NCI-H2227 (cell line): ENCODE measurements around the gene EFNB3.

ENCODE experiments used
- DNase-seq: peaks from one replicate; lab custom pipeline; 2025; ENCODE audit not compliant: unreplicated experiment; lab: John Stamatoyannopoulos, UW

Gene EFNB3

DNA sequence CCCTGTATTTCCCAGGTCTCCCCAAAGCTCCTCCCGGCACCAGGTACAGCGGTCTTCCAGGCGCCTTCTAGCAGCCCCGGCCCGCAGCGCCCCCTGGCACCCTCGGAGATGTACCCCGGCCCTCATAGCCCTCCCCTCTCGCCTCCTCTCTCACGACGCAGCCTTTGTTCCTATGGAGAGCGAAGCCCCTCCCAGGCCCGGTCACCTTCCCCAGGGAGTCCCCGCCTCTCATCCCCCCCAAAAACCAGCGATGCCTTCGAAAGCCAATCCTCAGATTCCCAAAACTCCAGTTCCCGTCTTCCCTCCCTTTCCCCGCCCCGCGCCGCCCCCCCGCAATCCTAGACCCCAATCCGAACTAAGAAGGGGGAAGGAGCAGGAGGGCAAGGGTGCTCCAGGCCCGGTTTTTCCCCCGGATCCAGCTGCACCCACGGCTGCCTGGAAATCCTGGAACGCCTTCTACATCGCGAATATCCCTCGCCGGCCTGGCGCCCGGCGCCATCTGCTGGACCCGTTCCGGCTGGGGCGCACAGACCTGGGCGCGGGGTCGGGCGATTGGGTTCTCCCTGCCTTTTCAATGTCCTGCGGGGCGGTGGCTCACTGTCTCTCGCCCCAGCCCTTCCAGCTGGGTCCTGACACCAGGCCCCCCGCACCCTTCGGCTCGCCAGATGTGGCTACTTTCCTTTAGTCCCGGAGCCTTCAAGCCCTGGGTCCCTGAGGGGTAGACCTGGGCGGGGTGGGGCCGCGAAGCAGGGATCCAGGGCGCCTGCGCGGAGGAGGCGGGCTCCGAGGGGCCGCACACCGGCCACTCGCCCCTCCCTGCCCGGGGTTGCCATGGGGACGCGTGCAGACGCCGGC, 12.1 kb downstream of the EFNB3 start, which contains the start of gene DNAH2:
Gene DNAH2, plus strand, starts transcription at position 844 of the 855 bp plus-strand sequence. CDS start 1,991 bp downstream, outside the sequence.
- peak; percentile 92 for DNase-seq

GRCh38 chr17:7717756-7718350, 12.9 kb downstream of the EFNB3 start:
- DNase-seq = no peak

DNA sequence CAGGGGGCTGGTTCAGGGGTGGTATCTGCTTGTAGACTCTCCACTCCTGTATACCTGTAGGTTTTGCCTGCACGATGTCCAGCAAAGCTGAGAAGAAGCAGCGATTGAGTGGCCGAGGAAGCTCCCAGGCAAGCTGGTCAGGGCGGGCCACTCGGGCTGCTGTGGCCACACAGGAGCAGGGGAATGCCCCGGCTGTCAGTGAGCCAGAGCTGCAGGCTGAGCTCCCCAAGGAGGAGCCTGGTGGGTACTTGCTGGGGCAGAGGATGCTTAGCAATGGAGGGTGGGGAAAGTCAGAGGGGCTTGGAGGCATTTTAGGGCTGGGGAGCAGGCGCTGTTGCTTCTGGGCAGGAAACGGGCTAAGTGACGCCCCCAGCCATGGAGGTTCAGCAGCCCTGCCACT, 14.7 kb downstream of the EFNB3 start:
- no peak for DNase-seq

DNA sequence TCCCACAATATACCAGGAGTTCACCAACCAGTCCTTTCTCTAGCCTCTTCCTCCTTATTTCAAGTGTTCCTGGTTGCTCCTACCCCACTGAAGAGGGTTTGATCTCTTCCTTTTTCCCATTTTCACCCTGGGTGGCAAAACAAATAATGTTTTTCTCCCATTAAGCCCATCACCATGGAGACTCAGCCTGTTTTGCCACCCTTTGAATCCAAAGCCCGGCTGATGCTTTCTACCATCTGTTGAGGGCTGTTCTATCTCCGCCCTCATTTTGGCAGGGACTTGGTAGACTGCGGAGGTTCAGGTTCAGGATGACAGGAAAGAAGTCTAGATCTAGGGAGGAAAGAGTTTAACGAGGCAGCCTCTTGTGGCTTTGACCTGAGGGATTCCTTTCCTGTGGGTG, 15.1 kb downstream of the EFNB3 start:
- peak; percentile 15 for DNase-seq

- DNase-seq = no peak
Observed at GRCh38 chr17:7721612-7722011, 16.6 kb downstream of the EFNB3 start.

- DNase-seq = no peak
Observed at GRCh38 chr17:7727886-7728285, 22.9 kb downstream of the EFNB3 start.

GRCh38 chr17:7729816-7730215, 24.8 kb downstream of the EFNB3 start:
- DNase-seq = peak; percentile 24

- DNase-seq = no peak
Observed at GRCh38 chr17:7732981-7733539, 28.1 kb downstream of the EFNB3 start.

- DNase-seq = no peak
Observed at GRCh38 chr17:7737601-7738000, 32.6 kb downstream of the EFNB3 start.

DNA sequence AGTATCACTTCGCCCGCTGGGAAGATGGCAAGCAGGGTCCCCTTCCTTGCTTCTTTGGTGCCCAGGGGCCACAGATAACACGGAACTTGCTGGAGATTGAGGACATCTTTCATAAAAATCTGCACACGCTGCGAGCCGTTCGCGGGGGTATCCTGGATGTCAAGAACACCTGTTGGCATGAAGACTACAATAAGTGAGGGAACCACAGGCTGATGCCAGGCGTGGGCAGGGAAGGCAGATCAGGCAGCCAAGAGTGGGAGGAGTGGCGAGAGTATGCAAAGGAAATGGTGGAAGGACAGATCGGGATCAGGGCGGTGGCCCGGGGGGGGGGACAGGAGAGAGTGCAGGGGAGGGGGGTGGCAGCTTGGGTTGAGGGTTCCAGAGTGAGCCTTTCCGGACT, 34.7 kb downstream of the EFNB3 start:
- DNase-seq = no peak

- peak; percentile 32 for DNase-seq
Observed at GRCh38 chr17:7740481-7741001, 35.5 kb downstream of the EFNB3 start.

DNA sequence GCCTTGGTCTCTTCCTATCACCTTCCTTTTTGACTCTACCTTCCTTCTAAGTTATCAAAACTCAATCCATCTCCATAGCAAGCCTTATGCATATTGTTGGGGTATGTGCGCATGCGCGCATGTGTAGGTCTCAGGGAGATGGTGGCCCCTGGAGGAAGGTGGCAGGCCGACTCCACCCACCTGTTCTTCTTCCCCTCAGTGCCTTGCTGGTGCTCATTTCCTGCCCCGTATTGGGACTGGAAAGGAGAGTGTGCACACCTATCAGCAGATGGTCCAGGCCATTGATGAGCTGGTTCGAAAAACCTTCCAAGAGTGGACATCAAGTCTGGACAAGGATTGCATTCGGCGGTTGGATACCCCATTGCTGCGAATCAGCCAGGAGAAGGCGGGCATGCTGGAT, 37.7 kb downstream of the EFNB3 start:
- no peak for DNase-seq

- no peak for DNase-seq
Observed at GRCh38 chr17:7744416-7744815, 39.4 kb downstream of the EFNB3 start.

DNA sequence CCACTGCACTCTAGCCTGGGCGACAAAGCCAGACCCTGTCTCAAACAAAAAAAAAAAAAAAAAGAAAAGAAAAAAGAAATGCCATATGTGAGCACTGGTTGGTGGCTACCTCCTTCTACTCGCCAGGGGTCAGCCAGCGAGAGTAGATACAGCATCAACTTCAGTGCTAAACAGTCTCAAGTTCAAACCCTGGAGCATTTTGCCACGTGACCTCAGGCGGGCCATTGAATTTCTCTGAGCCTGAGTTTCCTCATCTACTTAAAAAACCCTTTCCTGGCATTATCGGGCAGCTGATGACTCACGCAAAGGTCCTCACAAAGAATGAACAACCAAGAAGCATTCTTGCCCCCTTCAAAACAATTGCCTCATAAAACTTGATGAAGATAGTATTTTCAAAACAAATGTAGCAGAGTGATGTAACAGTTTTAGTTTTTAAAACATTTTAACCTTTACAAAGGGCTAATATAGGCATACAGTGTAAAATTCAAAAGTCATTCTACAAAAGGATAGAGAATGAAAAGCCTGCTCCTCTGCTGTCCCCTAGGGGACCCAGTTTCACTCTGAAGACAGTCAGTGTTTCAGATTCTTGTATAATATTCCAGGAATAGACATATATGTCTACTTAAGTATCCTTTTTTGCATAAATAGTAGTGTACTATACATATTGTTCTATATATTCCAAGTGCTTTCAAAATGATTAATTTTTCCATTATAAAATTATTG, 40.9 kb downstream of the EFNB3 start:
- DNase-seq = no peak

- no peak for DNase-seq
Observed at GRCh38 chr17:7747635-7748071, 42.7 kb downstream of the EFNB3 start.

DNA sequence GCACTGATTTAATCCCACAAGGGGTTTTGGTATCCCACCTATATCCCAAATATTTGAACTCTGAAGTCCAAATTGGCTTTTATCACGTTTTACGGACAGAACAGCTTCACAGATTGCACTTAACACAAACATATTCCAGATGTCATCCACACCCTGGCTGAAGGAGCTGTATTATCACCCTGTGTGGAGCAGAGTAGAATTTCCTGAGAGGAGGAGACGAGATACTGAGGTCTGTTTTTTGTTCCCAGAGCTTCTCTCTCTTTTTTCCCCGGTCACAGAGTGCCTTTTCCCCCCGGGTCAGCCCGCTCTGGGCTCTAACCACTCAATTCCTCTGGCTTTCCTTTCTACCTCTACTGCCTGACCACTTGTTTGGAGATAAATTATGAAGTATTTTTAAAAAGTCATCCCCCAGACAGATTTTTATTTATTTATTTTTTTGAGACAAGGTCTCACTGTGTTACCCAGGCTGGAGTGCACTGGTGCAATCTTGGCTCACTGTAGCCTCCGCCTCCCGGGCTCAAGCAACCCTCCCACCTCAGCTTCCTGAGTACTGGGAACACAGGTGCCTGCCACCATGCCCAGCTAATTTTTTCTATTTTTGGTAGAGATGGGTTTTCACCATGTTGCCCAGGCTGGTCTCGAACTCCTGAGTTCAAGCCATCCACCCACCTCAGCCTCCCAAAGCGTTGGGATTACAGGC, 43.2 kb downstream of the EFNB3 start:
- DNase-seq = no peak

- DNase-seq = no peak
Observed at GRCh38 chr17:7750321-7750821, 45.4 kb downstream of the EFNB3 start.

GRCh38 chr17:7754656-7755055, 49.7 kb downstream of the EFNB3 start:
- DNase-seq = no peak

DNA sequence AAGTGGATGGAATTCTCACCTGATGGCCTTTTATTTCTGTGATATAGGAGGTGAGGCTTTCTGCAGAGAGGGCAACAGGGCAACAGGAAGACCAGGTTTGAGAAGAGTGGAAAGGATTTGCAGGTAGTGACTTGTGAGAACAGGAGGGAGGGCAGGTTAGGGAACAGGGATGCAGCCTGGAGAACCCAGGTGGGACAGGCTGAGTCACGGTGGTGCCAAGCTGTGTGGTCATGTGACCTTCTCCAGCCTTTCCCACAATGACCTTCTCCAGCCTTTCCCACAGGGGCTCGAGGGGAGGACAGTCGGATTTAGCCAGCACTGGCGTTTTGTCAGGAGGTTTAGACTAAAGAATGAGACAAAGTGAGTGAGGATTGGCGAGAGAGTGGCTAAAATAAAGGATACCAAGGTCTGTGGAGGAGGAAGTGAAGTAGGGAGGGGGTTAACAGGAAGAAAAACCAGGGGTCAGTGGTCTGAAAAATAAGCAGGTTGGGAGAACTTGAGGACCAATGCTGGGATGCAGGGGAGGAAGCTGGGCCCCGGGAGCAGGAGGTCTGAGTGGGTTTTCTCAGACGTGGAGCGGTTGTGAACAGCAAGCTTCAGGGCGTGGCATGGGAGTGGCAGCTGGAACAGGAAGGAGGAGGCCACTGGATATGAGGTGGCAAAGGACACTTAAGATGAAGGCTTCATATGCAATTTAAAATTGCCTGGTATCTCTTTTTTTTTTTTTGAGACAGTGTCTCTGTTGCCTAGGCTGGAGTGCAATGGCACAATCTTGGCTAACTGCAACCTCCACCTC, 50.3 kb downstream of the EFNB3 start:
- DNase-seq = no peak

DNA sequence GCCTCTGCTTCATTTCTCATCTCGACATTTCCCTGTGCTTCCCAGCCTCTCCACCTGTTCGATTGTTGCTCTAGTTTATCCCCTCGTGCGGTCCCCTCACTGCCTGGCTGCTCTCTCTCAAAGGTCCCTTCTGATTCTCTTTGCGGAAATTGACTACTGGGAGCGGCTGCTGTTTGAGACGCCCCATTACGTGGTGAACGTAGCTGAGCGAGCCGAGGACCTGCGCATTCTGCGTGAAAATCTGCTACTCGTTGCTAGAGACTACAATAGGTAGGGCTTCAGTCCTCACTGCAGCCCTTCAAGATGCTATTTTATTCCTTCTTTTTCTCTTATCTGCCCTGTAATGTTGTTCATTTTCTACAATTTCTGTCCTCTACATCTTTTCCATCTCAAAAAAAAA, 52.0 kb downstream of the EFNB3 start:
- DNase-seq = no peak
